HepG2 (cell line): ENCODE results near the gene APBB2. TPM values are rescaled to one million over a fixed set of nuclear protein-coding genes. Genes with fewer than 3 reads are reported as not detected.

Experiments used
- BHLHE40 ChIP-seq: IDR thresholded peaks from 2 replicates; pipeline ENCODE4 v1.6.1; 2011; ENCODE audit warnings: low read length, improper control_type of control experiment
- DZIP1 ChIP-seq: sonication (generic); formaldehyde crosslinking; IDR thresholded peaks from 2 replicates; pipeline ENCODE4 v1.5.0; 2020; ENCODE audit warnings: mild to moderate bottlenecking, missing genetic modification reagents
- ELF3 ChIP-seq: IDR thresholded peaks from 2 replicates; pipeline ENCODE4 v1.6.1; 2016; ENCODE audit warnings: missing genetic modification reagents, missing compliant biosample characterization
- GLMP ChIP-seq: sonication (generic); formaldehyde crosslinking; IDR thresholded peaks from 2 replicates; pipeline ENCODE4 v1.9.0; 2021; ENCODE audit warnings: missing genetic modification reagents, mild to moderate bottlenecking, borderline replicate concordance
- GPN1 ChIP-seq: sonication (generic); formaldehyde crosslinking; IDR thresholded peaks from 2 replicates; pipeline ENCODE4 v1.5.1; 2020; ENCODE audit warnings: missing genetic modification reagents, borderline replicate concordance
- HCFC1 ChIP-seq: fragments of 150-350 bp; IDR thresholded peaks from 2 replicates; pipeline ENCODE4 v1.6.1; 2014; ENCODE audit warnings: low read depth, low read length
- HOXD1 ChIP-seq: sonication (generic); formaldehyde crosslinking; IDR thresholded peaks from 2 replicates; pipeline ENCODE4 v1.5.0; 2020; ENCODE audit warnings: missing genetic modification reagents
- IRX3 ChIP-seq: sonication (generic); formaldehyde crosslinking; IDR thresholded peaks from 2 replicates; pipeline ENCODE4 v1.8.1; 2023; ENCODE audit warnings: mild to moderate bottlenecking, low read depth, missing genetic modification reagents, borderline replicate concordance
- NFKB2 ChIP-seq: sonication (generic); formaldehyde crosslinking; IDR thresholded peaks from 2 replicates; pipeline ENCODE4 v1.4.0; 2020; ENCODE audit warnings: missing genetic modification reagents, borderline replicate concordance
- NPAS2 ChIP-seq: sonication (generic); formaldehyde crosslinking; IDR thresholded peaks from 2 replicates; pipeline ENCODE4 v1.8.0; 2022; ENCODE audit warnings: mild to moderate bottlenecking, missing genetic modification reagents, borderline replicate concordance
- POLR2AphosphoS5 ChIP-seq: IDR thresholded peaks from 2 replicates; pipeline ENCODE4 v1.6.1; 2012; ENCODE audit warnings: low read depth, low read length
- SATB2 ChIP-seq: sonication (generic); formaldehyde crosslinking; IDR thresholded peaks from 2 replicates; pipeline ENCODE4 v1.5.0; 2020; ENCODE audit warnings: missing genetic modification reagents
- TBL1XR1 ChIP-seq: fragments of 150-350 bp; IDR thresholded peaks from 2 replicates; pipeline ENCODE4 v1.6.1; 2014; ENCODE audit warnings: borderline replicate concordance, low read length; ENCODE audit not compliant: partially characterized antibody
- ZMYM3 ChIP-seq: sonication (generic); formaldehyde crosslinking; IDR thresholded peaks from 2 replicates; pipeline ENCODE4 v1.5.1; 2020; ENCODE audit warnings: mild to moderate bottlenecking, missing genetic modification reagents
- ZMYM4 ChIP-seq: sonication (generic); formaldehyde crosslinking; IDR thresholded peaks from 2 replicates; pipeline ENCODE4 v1.8.1; 2023; ENCODE audit warnings: mild to moderate bottlenecking, missing genetic modification reagents
- ZNF17 ChIP-seq: sonication (generic); formaldehyde crosslinking; IDR thresholded peaks from 2 replicates; pipeline ENCODE4 v1.5.0; 2020; ENCODE audit warnings: mild to moderate bottlenecking, missing genetic modification reagents
- ZNF207 ChIP-seq: fragments of 450-650 bp; IDR thresholded peaks from 2 replicates; pipeline ENCODE4 v1.6.1; 2016; ENCODE audit warnings: antibody characterized with exemption, borderline replicate concordance
- ZNF263 ChIP-seq: sonication (generic); formaldehyde crosslinking; IDR thresholded peaks from 2 replicates; pipeline ENCODE4 v1.4.0; 2020; ENCODE audit warnings: missing genetic modification reagents
- ZNF292 ChIP-seq: sonication (generic); formaldehyde crosslinking; IDR thresholded peaks from 2 replicates; pipeline ENCODE4 v1.8.1; 2022; ENCODE audit warnings: mild to moderate bottlenecking, low read depth, missing genetic modification reagents, borderline replicate concordance
- ZNF329 ChIP-seq: sonication (generic); formaldehyde crosslinking; IDR thresholded peaks from 2 replicates; pipeline ENCODE4 v1.9.0; 2021; ENCODE audit warnings: low read depth, mild to moderate bottlenecking, missing genetic modification reagents
- ZNF709 ChIP-seq: sonication (generic); formaldehyde crosslinking; IDR thresholded peaks from 2 replicates; pipeline ENCODE4 v1.5.0; 2020; ENCODE audit warnings: mild to moderate bottlenecking, missing genetic modification reagents
- ZNF713 ChIP-seq: sonication (generic); formaldehyde crosslinking; IDR thresholded peaks from 2 replicates; pipeline ENCODE4 v1.4.0; 2020; ENCODE audit warnings: mild to moderate bottlenecking, missing genetic modification reagents
- ZNF788 ChIP-seq: sonication (generic); formaldehyde crosslinking; IDR thresholded peaks from 2 replicates; pipeline ENCODE4 v1.5.0; 2020; ENCODE audit warnings: mild to moderate bottlenecking, missing genetic modification reagents, borderline replicate concordance
- ZSCAN12 ChIP-seq: sonication (generic); formaldehyde crosslinking; IDR thresholded peaks from 2 replicates; pipeline ENCODE4 v1.9.0; 2021; ENCODE audit warnings: mild to moderate bottlenecking, missing genetic modification reagents
- polyA plus RNA-seq, 8 experiments: library from polyadenylated mRNA; depleted of rRNA in 3 of 8; stranded (reverse) in 7 of 8; unstranded in 1 of 8; fragments of >200 nt; fragmentation: Illumina TruSeq in 4 of 8; extraction: Trizol in 4 of 8; gene quantifications; 2 replicates each; pipeline versions ENCODE4 v1.2.1 to v1.2.3, GENCODE V29; 2011 to 2016; ENCODE audit warnings: low read depth in 4 of 8, missing spikeins in 1 of 8, mixed read lengths in 1 of 8; ENCODE audit not compliant: insufficient read depth in 1 of 8
- total RNA-seq, 5 experiments: library from RNA; depleted of rRNA; stranded (reverse); fragments of >200 nt; fragmentation: Illumina TruSeq; extraction: Trizol; gene quantifications; 2 replicates each; pipeline ENCODE4 v1.2.3, GENCODE V29; 2016; ENCODE audit warnings: low read depth in 1 of 5
- TF ChIP-seq, protein P1 (sequence below): sonication (generic); formaldehyde crosslinking; IDR thresholded peaks from 2 replicates; pipeline ENCODE4 v1.4.0; 2020; ENCODE audit warnings: missing genetic modification reagents

APBB2 gene
- total and polyA plus RNA-seq, 2 of the 13 experiments (the other 11 are each of a cell fraction or from before 2014, with no cell fraction given), result 11.7 to 17.0 TPM

DNA sequence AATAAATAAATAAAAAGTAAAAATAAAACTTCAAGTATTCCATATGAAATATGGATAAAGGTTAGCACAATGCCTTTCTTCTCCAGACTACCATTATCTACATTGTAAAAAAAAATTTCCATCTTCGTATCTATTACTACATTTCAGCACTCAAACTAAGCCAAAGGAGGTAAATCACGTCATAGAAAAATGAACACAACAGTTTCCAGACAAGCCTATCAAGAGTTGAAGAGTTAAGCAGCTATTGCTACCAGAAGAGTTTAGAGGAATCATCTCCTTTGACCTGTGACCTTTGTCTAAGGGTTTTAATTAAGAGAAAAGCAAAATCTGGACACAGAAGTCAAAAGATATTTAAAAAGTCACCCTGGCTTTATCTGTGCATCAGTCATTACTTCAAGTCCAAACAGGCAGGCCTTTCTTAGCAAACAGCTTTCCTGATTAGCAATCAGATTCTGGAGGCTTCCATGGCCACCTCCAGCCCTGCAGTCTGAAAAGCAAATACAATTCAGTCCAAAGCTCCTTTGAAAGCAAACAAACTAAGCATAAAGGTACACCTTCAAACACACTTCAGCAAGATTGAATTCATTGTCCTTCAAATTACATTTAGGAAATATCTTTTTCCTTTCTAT lies 82.2 kb downstream of the APBB2 start (continued):
- TF ChIP-seq DZIP1 (CRISPR knock-in tag) (no peak), ZNF263 (no peak), ZNF713 (no peak), ZNF292 (CRISPR knock-in tag) (peak; percentile 40; the same call in 1 of the 2 replicates), TBL1XR1 (no peak), ZMYM3 (CRISPR knock-in tag) (no peak), ZMYM4 (CRISPR knock-in tag) (peak; percentile 79), NFKB2 (CRISPR knock-in tag) (no peak), IRX3 (CRISPR knock-in tag) (no peak), GPN1 (CRISPR knock-in tag) (no peak), ELF3 (CRISPR knock-in tag) (peak; percentile 69), NPAS2 (no peak), ZNF329 (CRISPR knock-in tag) (no peak), ZNF207 (no peak), ZNF788 (no peak), HOXD1 (CRISPR knock-in tag) (peak; percentile 80), GLMP (no peak), ZNF709 (CRISPR knock-in tag) (no peak), ZSCAN12 (CRISPR knock-in tag) (no peak), SATB2 (CRISPR knock-in tag) (no peak), ZNF17 (CRISPR knock-in tag) (no peak), BHLHE40 (no peak), POLR2AphosphoS5 (no peak), HCFC1 (no peak)
- TF ChIP-seq, protein P1, sequence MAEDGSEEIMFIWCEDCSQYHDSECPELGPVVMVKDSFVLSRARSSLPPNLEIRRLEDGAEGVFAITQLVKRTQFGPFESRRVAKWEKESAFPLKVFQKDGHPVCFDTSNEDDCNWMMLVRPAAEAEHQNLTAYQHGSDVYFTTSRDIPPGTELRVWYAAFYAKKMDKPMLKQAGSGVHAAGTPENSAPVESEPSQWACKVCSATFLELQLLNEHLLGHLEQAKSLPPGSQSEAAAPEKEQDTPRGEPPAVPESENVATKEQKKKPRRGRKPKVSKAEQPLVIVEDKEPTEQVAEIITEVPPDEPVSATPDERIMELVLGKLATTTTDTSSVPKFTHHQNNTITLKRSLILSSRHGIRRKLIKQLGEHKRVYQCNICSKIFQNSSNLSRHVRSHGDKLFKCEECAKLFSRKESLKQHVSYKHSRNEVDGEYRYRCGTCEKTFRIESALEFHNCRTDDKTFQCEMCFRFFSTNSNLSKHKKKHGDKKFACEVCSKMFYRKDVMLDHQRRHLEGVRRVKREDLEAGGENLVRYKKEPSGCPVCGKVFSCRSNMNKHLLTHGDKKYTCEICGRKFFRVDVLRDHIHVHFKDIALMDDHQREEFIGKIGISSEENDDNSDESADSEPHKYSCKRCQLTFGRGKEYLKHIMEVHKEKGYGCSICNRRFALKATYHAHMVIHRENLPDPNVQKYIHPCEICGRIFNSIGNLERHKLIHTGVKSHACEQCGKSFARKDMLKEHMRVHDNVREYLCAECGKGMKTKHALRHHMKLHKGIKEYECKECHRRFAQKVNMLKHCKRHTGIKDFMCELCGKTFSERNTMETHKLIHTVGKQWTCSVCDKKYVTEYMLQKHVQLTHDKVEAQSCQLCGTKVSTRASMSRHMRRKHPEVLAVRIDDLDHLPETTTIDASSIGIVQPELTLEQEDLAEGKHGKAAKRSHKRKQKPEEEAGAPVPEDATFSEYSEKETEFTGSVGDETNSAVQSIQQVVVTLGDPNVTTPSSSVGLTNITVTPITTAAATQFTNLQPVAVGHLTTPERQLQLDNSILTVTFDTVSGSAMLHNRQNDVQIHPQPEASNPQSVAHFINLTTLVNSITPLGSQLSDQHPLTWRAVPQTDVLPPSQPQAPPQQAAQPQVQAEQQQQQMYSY, result peak; percentile 86
